COLO829 (cell line): Measurements from ENCODE around the gene SYNGR3.
"Not testable (repeated sequence)": the region's sequence is repeated elsewhere in the genome, so short reads cannot be mapped to it uniquely, and the experiment has no call there.

Source experiments
- DNase-seq: peaks from one replicate; pipeline ENCODE4 v3.0.0; 2012; ENCODE audit warnings: low spot score

The SYNGR3 gene

GRCh38 chr16:2029350-2029749, 39.6 kb downstream of the SYNGR3 start:
- no peak for DNase-seq

DNA sequence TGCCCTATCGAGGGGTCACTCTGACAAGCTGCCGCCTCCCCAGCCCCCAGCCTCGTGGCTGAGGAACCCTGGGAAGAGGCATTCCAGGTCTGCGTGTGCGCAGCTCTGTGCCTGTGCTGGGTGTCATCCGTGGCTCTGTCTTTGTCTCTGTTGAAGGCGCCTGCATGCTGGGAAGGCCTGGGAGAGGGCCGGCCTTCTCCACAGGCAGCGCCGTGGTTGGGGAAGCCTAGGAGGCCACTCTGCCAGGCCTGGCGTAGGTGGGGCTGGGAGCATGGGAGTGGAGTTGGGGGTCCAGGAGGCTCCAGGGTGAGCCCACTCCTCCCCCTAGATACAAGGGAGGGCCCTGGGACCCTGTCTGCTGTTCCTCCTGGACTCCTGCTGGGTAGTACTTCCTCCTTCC, 40.3 kb downstream of the SYNGR3 start:
- no peak for DNase-seq

- DNase-seq: no peak
Measured at GRCh38 chr16:2031081-2031577, 41.4 kb downstream of the SYNGR3 start.

- no peak for DNase-seq
Measured at GRCh38 chr16:2032285-2033056, 42.7 kb downstream of the SYNGR3 start.

DNA sequence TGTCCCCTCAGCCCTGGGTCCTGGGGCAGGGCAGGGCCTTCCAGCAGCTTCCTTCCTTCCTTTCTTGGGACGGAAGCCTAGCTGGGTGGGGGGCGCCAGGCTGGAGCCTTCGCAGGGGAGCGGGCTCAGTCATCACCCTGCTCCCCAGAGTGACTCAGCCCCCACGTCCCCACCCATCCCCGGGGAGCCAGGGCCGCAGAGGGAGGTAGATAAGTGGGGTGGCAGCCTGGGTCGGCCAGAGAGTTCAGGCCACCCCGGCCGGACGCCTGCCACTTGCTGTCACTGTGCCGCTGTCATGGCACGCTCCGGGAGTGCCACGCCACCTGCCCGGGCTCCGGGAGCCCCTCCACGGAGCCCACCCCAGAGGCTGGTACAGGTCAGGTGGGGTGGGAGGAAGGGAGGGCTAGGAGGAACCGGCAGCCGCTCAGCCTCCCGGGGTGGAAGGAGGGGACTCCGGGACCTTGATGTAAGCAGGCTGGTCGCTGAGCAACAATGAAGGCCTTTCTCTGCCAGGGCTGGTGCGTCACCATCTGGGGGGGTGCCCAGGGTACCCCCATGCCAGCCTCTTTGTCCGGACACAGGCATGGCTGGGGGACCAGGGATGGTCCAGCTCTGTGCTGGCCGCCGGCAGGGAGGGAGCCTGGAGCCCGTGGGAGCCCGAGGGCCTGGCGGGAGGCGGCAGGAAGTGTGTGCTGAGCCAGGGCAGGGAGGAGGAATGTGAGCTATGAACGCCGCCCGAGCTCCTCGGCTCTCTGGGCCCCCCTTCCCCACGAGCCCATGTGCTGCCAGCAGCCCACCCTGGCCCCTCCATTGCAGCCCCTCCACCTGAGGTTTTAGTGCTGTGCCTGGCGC, 43.5 kb downstream of the SYNGR3 start:
- no peak for DNase-seq

DNA sequence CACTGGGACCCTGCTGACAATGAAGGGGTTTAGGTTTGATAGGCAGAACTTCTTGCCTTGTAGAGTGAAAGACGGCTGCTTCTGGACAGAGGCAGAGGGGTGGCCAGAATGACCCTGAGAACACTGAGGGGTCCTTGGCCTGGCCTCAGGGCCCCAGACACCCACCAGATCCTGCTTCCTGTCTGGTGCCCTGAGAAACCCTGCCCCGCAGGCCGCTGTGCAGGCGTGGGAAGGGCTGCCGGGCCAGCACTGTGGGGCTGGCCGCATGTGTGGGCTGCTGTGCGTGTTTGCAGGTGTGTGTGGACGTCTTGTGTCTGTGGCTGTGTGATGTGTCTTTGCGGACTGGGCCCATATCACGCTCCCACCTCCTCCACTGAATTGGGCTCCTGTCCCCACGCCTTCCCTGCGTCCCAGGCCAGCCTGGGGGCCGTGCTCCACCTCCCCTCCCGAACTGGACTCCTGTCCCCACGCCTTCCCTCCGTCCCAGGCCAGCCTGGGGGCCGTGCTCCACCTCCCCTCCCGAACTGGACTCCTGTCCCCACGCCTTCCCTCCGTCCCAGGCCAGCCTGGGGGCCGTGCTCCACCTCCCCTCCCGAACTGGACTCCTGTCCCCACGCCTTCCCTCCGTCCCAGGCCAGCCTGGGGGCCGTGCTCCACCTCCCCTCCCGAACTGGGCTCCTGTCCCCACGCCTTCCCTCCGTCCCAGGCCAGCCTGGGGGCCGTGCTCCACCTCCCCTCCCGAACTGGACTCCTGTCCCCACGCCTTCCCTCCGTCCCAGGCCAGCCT, 44.3 kb downstream of the SYNGR3 start:
- not testable (repeated sequence) for DNase-seq

- no peak for DNase-seq
Measured at GRCh38 chr16:2034696-2035430, 45.1 kb downstream of the SYNGR3 start.

DNA sequence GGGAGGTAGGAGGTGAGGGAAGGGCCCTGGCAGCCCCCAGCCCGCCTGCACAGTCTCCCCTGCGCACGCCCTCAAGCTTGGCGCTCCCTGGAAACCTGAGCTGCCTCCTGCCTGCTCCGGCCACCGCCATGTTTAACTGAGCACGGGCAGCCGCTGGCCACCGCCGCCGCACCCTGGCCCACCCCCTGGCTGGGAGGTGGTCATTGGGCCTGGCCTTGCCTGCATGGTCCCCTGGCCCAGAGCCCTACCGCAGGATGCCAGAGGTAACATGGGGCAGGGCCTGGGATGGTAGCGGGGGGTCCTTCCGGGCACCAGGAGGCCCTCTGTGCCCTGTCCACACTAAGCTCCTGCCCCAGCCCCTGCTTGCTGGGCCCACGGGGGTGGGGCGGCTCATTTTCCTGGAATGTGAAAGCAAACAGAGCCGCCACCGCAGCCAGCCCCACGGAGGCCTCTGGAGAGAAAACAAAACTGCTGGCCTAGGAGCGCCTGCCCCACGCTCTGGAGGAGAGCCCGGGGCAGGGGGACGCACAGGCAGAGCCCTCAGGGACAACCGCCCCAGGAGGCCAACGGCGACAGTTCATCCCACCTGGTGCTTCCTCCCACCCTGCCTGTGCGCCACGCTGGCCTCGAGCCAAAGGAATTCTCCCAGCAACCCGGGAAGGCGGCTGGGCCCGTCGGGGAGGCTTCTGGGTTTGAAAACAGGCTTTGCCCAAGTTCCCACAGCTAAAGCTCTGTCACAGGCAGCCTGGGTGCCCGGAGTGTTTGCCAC, 45.8 kb downstream of the SYNGR3 start:
- no peak for DNase-seq

DNA sequence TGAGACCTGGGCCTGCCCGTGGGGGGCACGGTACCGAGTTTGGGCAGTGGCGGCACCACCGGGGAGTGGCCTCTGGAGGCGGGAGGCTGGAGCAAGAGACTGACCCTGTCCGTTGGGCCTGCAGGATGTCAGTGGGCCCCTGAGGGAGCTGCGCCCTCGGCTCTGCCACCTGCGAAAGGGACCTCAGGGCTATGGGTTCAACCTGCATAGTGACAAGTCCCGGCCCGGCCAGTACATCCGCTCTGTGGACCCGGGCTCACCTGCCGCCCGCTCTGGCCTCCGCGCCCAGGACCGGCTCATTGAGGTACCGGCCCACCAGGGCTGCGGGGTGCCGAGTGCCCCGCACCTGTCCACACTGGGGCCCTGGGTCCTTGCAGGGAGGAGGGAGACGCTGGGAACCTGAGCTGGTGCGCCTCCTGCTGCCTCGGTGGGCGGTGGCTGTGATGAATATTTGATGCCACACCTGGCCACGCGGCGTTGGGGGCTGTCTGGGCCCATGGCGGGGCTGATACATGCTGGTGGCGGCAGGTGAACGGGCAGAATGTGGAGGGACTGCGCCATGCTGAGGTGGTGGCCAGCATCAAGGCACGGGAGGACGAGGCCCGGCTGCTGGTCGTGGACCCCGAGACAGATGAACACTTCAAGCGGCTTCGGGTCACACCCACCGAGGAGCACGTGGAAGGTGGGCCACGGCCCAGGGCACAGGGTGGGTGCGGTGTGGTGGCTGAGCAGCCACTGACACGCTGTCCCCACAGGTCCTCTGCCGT, 46.6 kb downstream of the SYNGR3 start:
- no peak for DNase-seq

- no peak for DNase-seq
Measured at GRCh38 chr16:2037115-2037514, 47.3 kb downstream of the SYNGR3 start.

DNA sequence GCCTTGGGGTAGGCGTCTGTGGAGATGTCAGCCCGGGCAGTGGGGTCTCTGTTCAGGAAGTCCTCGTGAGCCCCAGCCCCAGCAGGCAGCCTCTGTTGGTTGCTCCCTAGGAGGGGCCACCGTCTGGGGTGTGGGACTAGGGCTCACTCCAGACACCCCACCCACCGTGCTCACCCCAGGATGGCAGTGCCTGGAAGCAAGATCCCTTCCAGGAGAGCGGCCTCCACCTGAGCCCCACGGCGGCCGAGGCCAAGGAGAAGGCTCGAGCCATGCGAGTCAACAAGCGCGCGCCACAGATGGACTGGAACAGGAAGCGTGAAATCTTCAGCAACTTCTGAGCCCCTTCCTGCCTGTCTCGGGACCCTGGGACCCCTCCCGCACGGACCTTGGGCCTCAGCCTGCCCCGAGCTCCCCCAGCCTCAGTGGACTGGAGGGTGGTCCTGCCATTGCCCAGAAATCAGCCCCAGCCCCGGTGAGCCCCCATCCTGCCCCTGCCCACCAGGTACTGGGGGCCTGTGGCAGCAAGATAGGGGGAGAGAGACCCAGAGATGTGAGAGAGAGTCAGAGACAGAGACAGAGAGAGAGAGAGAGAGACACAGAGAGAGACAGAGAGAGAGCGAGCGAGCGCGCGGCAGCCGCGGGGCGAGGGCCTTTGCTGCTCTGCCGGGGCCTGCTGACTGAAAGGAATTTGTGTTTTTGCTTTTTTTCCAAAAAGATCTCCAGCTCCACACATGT, 48.0 kb downstream of the SYNGR3 start:
- DNase-seq: no peak

DNA sequence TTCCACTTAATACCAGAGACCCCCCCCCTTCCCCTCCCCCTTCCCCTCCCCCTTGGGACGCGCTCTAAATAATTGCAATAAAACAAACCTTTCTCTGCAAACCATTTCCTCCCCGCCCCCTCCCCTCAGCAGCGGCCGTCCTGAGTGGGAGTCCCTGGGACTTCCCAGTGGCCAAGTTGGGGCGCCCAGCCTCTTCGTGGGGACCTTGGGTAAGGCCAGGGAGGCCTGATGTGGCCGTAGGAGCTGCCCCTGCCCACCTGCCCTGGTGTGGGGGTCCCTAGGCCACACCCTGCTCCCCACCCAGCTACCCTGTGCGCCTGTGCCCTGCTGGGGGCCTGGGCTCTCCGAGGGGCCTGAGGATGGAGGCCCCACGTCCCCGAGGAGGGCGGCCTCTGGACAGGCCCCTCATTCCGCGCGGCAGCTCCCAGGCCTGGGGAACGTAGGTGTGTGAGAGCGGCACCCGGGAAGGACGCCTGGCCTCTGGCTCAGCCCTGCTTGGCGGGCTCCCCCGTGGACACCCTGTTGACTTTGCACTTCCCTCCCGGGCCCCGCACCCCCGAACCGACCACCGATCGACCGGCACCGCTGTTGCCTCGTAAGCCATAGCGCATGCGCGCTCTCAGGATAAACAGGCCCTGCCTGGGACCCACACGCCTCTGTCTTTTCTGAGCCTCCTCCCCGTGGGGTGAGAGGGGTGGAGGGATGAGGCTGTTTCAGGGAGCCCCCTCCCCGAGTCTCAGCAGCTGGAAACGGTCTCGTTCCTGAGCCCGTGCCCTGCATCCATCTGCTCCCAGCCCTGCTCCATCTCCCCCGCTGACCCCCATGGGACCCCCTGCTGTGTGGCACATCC, 48.8 kb downstream of the SYNGR3 start:
- DNase-seq: no peak

DNA sequence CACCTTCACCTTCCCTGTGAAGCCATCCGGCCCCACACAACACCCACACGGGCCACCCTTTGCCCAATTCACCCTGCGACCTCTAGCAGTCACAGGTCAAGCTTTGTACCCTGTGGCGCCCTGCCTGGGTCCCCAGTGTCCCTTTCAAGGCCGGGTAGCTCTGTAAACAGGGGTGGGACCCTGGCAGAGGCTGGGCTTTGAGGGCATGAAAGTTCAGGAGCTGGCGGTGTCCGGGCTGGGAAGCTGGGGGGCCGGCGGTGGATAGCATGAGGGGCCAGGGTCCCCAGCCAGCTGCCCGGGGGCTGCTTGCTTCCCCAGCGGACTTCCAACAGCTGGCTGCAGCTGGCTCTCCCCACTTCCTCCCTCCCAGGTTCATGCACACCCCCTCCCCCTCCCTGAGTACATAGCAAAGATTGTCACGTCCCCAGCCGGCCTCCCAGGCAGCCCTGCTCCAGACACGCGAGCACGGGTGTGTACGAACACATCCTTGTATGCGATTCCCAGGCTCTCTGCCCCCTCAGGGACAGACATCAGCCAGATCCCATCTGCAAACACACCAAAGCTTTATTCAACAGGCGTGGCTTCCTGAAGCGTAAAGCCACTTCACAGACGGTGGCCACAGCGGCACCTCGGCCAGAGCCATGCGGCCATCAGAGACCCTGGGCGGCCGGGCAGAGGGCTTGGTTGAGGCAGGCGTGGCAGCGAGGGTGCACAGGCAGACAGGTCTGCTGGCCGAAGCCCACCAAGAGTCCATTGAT, 49.7 kb downstream of the SYNGR3 start:
- DNase-seq: no peak

DNA sequence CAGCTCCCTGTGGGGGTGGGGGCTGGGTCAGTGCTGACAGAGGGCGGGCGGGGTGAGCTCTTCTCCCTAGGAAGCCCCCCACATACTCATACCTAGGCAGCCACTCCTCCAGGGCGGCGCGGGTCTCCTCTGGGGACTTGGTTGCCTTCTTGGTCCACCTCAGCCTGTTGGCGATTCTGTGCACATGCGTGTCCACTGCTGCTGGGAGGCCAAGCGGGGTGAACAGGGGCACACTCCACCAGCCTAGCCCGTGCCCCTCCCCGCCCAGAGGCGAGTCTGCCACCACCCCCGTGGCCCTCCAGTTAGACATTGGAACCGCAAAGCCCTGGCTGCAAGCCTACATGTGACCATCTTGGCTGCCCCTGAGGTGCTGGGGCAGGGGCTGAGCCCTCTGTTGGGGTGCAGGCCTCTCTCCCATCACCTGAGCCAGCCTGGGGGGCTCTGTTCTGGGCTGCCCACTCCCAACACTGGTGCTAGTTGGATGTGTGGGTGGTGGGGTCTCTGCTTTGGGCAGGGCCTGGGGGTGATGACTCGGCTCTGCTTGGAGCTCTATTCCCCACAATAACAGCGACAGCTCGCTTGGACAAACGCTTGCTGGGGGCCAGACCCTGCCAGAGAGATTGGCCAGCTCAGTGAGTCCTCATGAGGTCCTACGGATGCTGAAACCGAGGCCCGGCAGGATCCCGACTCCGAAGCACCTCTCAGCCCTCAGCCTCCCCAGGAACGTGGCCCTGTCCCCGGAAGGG, 50.4 kb downstream of the SYNGR3 start:
- no peak for DNase-seq

DNA sequence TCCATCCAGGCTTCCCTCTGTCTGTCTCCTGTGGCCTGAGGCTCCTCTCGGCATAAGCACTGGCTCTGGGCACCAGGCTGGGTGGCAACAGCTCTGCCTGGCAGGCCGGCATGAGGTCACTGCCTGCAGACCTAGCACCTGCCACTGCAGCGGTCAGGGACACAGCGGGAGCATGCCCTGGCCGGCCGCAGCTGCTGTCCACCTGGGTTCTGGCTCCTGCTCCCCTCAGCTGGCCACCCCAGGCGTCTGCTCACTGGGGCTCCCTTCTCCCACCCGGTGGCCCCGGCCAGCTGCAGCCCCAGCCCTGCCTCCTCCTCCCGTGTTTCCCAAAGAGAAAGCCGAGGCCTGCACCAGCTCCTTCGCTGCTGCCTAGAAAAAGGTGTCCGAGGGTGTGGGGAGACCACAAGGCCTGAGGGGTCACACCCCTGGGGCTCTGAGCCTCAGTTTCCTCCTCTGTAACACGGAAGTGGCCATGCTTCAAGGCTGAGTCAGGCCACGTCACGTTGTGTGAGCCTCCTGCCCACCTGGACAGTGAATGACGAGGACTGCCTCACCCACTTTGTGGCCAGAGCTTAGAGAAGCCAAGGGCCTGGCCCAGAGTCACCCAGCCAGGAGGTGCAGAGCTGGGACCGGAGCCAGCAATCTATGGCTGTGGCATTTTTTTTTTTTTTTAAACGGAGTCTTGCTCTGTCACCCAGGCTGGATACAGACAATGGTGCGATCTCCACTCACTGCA, 51.2 kb downstream of the SYNGR3 start:
- DNase-seq: no peak
